OCI-LY7 (cell line): ENCODE results near the gene MED4. TPM values are rescaled to one million over a fixed set of nuclear protein-coding genes. Genes with fewer than 3 reads are reported as not detected.

Experiments
- BruUV-seq: library from RNA; stranded (reverse); fragments of 400-500 nt; replicated peaks from 2 replicates; lab custom pipeline; 2021; lab: Mats Ljungman, UMichigan
- CTCF ChIA-PET: fragments of 300-600 bp; sonication (Branson Sonifier 250); formaldehyde crosslinking; loops from one replicate; lab custom pipeline; 2022; ENCODE audit warnings: antibody characterized with exemption; ENCODE audit not compliant: unreplicated experiment; lab: Charles Lee
- POLR2A ChIA-PET: fragments of 300-600 bp; sonication (Branson Sonifier 250); formaldehyde crosslinking; loops from one replicate; lab custom pipeline; 2022; ENCODE audit warnings: antibody characterized with exemption; lab: Charles Lee
- DNase-seq: peaks from one replicate; pipeline ENCODE4 v3.0.0-alpha.2; 2015; ENCODE audit warnings: low spot score
- H2AFZ ChIP-seq: fragments of 200-600 bp; sonication (generic), shearing (Covaris generic); 2 replicates; pipeline ENCODE4 v1.6.1; 2014; ENCODE audit warnings: mild to moderate bottlenecking, antibody characterized with exemption, low read length, moderate library complexity
- H3K27ac ChIP-seq: fragments of 200-600 bp; sonication (generic); 2 replicates; pipeline ENCODE4 v1.5.1; 2014; ENCODE audit warnings: mixed run types, low read depth, mild to moderate bottlenecking, moderate library complexity, low read length, inconsistent platforms; ENCODE audit not compliant: poor library complexity, severe bottlenecking
- H3K36me3 ChIP-seq: fragments of 200-600 bp; sonication (generic); 2 replicates; pipeline ENCODE4 v1.6.1; 2014; ENCODE audit warnings: mild to moderate bottlenecking, antibody characterized with exemption, low read length, moderate library complexity, mixed read lengths; ENCODE audit not compliant: insufficient read depth
- H3K4me1 ChIP-seq: fragments of 200-600 bp; sonication (generic); 2 replicates; pipeline ENCODE4 v1.5.1; 2014; ENCODE audit warnings: mild to moderate bottlenecking, low read length; ENCODE audit not compliant: insufficient read depth, poor library complexity, severe bottlenecking
- H3K4me2 ChIP-seq: fragments of 200-600 bp; sonication (generic); 2 replicates; pipeline ENCODE4 v1.6.1; 2014; ENCODE audit warnings: mild to moderate bottlenecking, low read length
- H3K4me3 ChIP-seq: fragments of 200-600 bp; sonication (generic); 2 replicates; pipeline ENCODE4 v1.5.1; 2014; ENCODE audit warnings: mild to moderate bottlenecking, low read depth, low read length; ENCODE audit not compliant: poor library complexity, severe bottlenecking
- H3K79me2 ChIP-seq: fragments of 200-600 bp; sonication (generic); 2 replicates; pipeline ENCODE4 v1.6.1; 2016; ENCODE audit warnings: low read depth, mild to moderate bottlenecking, low read length, moderate library complexity, mixed read lengths; ENCODE audit not compliant: insufficient read depth
- H3K9me2 ChIP-seq: fragments of 200-600 bp; sonication (generic); 2 replicates; pipeline ENCODE4 v1.6.1; 2016; ENCODE audit warnings: mild to moderate bottlenecking, low read length, mixed read lengths; ENCODE audit not compliant: insufficient read depth
- H3K9me3 ChIP-seq: fragments of 200-600 bp; sonication (generic); 2 replicates; pipeline ENCODE4 v1.6.1; 2014; ENCODE audit warnings: mild to moderate bottlenecking, mixed run types, low read length, mixed read lengths
- H4K20me1 ChIP-seq: fragments of 200-600 bp; sonication (generic); 2 replicates; pipeline ENCODE4 v1.6.1; 2014; ENCODE audit warnings: mild to moderate bottlenecking, antibody characterized with exemption, low read length, moderate library complexity, mixed read lengths; ENCODE audit not compliant: insufficient read depth
- EZH2phosphoT487 ChIP-seq: fragments of 200-600 bp; sonication (generic); IDR thresholded peaks from 2 replicates; pipeline ENCODE4 v1.6.1; 2018; ENCODE audit warnings: low read depth, borderline replicate concordance, mild to moderate bottlenecking, mixed run types, antibody characterized with exemption, low read length, moderate library complexity, mixed read lengths
- intact Hi-C: fragments of 100-400 bp; cut with micrococcal nuclease; formaldehyde crosslinking; loops from one replicate; pipeline ENCODE4 v1.10.0; 2022; ENCODE audit not compliant: unreplicated experiment
- total RNA-seq, 2 experiments: library from RNA; depleted of rRNA in 1 of 2; stranded (reverse); fragments of >200 nt in 1 of 2; shearing (Covaris generic) in 1 of 2; gene quantifications; 2 replicates each; pipeline ENCODE4 v1.2.3, GENCODE V29; 2014 to 2022
- TF ChIP-seq, protein P1 (sequence below): fragments of 200-600 bp; sonication (generic); conservative IDR thresholded peaks from 2 replicates; pipeline ENCODE4 v1.5.1; 2014; ENCODE audit warnings: mild to moderate bottlenecking, antibody characterized with exemption, low read length, moderate library complexity, mixed read lengths

The MED4 gene
- total RNA-seq, 2 experiments from 2014 or later, result 31.1 to 57.0 TPM

DNA sequence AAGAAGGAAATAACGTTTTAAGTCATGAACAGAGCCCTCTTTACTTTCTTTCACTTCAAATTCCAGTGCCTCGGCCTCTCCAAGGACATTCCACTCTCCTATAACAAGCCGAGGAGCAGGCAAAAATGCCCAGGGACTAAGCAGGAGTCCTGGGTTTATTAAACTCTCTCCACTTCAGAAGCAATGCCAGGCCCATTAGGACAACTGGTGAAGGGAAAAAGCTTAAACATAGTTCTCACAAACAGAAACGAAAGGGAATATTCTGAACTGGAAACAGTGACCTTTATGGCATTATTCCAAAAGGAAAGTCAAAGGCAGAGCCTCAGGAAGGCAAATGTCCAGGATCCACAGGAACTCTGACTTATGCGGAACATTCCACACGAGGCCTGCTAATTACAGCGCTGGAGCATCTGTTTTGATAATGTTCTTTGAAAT, 30.9 kb upstream of the MED4 start:
- ChIA-PET POLR2A (no interaction called here), CTCF (no interaction called here)

DNA sequence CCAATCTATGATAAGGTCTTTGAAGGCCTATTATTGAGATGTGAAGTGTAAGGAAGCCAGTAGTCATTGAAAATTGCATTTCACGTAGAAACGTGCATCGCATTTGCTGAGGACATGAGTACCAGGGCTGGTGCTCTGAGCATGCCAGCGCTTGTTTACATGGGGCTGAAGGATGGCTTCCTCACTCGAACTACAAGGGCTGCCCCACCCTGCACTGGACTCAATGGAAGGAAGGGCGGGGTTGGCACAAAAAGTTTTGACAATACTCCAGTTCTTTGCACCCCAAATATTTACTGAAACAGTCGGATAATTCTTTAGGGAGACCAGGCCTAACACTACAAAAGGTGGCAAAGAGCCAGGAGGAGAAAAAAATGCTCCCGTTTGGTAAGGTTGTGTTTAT, 28.9 kb upstream of the MED4 start:
- CTCF ChIA-PET, result no interaction called here
- Histone ChIP-seq H3K9me2 (no peaks in the 10 kb centered on the region), H3K36me3 (no peaks in the 10 kb centered on the region), H3K9me3 (no peaks in the 10 kb centered on the region), H3K79me2 (no peaks in the 10 kb centered on the region), H3K4me3 (no peak overlapping the region), H4K20me1 (no peaks in the 10 kb centered on the region), H2AFZ (no peak overlapping the region), H3K27ac (no peak overlapping the region), H3K4me1 (peaks cover 4% of the 10 kb centered on the region), H3K4me2 (no peak overlapping the region)
- intact Hi-C loops, result loop anchor here (10.0 kb wide), 1 partner anchor 181 kb away; the partner anchor contains the start of gene RB1
- TF ChIP-seq, protein P1, sequence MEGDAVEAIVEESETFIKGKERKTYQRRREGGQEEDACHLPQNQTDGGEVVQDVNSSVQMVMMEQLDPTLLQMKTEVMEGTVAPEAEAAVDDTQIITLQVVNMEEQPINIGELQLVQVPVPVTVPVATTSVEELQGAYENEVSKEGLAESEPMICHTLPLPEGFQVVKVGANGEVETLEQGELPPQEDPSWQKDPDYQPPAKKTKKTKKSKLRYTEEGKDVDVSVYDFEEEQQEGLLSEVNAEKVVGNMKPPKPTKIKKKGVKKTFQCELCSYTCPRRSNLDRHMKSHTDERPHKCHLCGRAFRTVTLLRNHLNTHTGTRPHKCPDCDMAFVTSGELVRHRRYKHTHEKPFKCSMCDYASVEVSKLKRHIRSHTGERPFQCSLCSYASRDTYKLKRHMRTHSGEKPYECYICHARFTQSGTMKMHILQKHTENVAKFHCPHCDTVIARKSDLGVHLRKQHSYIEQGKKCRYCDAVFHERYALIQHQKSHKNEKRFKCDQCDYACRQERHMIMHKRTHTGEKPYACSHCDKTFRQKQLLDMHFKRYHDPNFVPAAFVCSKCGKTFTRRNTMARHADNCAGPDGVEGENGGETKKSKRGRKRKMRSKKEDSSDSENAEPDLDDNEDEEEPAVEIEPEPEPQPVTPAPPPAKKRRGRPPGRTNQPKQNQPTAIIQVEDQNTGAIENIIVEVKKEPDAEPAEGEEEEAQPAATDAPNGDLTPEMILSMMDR, result no peak
- TF ChIP-seq EZH2phosphoT487, result no peak
- DNase-seq, result no peak
- POLR2A ChIA-PET, result interaction anchor here (1.0 kb wide), 1 partner anchor 30 kb away, joined by 3 read pairs; no protein-coding TSS in a partner anchor
- BruUV-seq, result no TSS peak

More for the DNA sequence above, 30.9 kb upstream of the MED4 start:
- intact Hi-C loops, result loop anchor here (2.0 to 10.0 kb wide), 2 partner anchors 179 to 643 kb away; partner anchors contain the start of gene RB1
- no peak for TF ChIP-seq EZH2phosphoT487
- TF ChIP-seq, protein P1, result no peak
- H2AFZ ChIP-seq, result no peak overlapping the region
- H3K4me1 ChIP-seq, result peaks cover 4% of the 10 kb centered on the region
- no peaks in the 10 kb centered on the region for H3K9me3 ChIP-seq
- H3K27ac ChIP-seq, result no peak overlapping the region
- no peak overlapping the region for H3K4me2 ChIP-seq
- no peaks in the 10 kb centered on the region for H3K9me2 ChIP-seq
- BruUV-seq, result no TSS peak
- H3K4me3 ChIP-seq, result no peak overlapping the region
- no peaks in the 10 kb centered on the region for H3K79me2 ChIP-seq
- no peak for DNase-seq
- H4K20me1 ChIP-seq, result no peaks in the 10 kb centered on the region
- no peaks in the 10 kb centered on the region for H3K36me3 ChIP-seq

DNA sequence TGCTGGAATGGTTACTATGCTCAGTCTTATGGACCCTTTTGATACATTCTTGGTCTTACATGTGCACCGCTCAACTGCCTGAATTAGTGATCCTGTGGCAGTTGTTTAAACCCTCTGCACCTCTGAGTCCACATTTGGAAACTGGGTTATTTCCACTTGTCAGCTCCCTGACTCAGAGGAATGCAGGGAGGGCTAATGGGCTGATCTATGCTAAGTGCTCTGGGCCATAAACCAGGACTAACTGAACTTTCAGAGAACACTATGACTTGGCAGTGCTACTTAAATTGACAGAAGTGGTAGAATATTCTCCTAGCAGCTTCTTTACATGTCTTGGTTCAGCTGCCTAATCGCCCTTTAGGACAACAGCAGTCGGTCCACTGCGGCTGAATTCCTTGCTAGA, 26.8 kb upstream of the MED4 start:
- H3K4me3 ChIP-seq, result no peak overlapping the region
- ChIA-PET CTCF (no interaction called here), POLR2A (no interaction called here)
- no peaks in the 10 kb centered on the region for H3K79me2 ChIP-seq
- no peak overlapping the region for H3K4me2 ChIP-seq
- no peaks in the 10 kb centered on the region for H3K9me2 ChIP-seq
- no peaks in the 10 kb centered on the region for H4K20me1 ChIP-seq
- TF ChIP-seq, protein P1, result no peak
- TF ChIP-seq EZH2phosphoT487, result no peak
- H3K36me3 ChIP-seq, result no peaks in the 10 kb centered on the region
- DNase-seq, result no peak
- no peaks in the 10 kb centered on the region for H3K4me1 ChIP-seq
- no peaks in the 10 kb centered on the region for H3K9me3 ChIP-seq
- intact Hi-C loops, result loop anchor here (10.0 kb wide), 1 partner anchor 183 kb away; the partner anchor contains the start of gene RB1
- BruUV-seq, result no TSS peak
- H3K27ac ChIP-seq, result no peak overlapping the region
- H2AFZ ChIP-seq, result no peak overlapping the region
